GM21390 (cell line): ENCODE results near the gene MIS12.

Source experiments
- ATAC-seq: cut with Tn5 transposase; IDR thresholded peaks from one replicate; pipeline ENCODE4 v1.9.1; 2021; ENCODE audit not compliant: unreplicated experiment

Gene MIS12

GRCh38 chr17:5499476-5500231, 13.3 kb downstream of the MIS12 start:
- ATAC-seq = no peak

DNA sequence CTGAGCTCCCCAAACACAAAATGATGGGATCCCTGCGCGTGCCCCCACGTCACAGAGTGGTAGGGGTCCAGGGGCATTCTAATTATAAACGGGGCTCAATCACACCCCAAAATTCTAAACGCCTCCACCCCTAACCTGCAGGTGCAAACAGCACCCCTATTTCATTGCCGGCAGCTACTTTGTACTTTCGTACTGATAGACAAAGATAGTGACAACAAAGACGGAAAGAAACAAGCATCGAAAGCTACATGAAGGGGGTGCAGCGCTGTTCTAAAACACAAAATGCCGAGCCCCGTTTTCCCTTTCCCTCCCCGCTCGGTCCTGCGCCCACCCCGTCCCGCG, 13.9 kb downstream of the MIS12 start:
- ATAC-seq = no peak

DNA sequence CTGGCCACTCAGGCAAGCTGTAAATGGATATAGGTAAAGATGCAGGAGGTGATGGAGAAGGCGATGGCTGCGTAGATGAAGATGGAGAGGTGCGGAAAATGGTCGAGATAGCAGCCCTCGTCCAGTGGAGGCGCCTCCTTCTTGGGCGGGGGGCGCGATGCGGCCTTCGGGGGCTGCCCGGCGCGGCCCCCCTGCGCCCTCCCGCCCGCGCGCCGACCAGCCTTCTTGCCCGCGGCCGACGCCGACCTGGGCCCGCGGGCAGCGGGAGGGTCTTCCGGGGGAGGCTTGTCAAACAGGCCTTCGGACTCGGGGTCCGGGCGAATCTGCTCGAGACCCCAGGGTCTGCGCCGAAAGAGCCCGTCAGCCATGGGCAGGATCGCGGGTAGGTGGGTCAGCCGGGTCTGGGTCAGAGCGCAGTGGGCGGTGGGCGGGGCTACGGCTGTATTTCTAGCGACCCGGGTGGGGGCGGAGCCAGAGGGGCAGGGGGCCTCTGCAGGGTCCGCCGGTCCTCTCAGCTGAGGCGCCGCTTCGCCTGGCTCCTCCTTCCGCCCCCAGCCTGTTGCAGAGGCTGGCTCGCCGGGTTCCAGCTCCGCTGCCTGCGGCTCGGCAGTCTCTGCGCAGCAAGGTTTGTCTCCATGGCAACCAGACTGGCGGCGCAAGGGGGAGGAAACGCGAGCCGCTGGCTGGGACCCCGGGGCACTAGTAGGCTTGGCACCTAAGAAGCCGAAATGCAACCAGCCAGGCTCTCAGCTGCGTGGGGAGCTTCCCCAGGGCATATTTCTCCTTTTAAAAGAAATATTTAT, 14.4 kb downstream of the MIS12 start:
- no peak for ATAC-seq

GRCh38 chr17:5501685-5502084, 15.3 kb downstream of the MIS12 start:
- ATAC-seq = no peak

GRCh38 chr17:5502552-5502951, 16.2 kb downstream of the MIS12 start:
- ATAC-seq = no peak

DNA sequence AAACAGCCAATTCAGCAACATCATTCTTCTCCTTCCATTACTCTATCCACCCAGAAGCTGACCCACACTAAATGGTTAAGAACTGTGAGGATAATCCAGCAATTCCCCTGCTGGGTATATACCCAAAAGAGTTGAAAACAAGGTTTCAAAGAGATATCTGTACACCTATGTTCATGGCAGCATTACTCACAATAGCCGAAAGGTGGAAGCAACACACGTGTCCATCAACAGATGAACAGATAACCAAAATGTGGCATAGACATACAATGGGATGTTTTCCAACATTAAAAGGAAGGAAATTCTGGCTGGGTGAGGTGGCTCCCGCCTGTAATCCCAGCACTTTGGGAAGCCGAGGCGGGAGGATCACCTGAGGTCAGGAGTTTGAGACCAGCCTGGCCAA, 19.9 kb downstream of the MIS12 start:
- no peak for ATAC-seq

DNA sequence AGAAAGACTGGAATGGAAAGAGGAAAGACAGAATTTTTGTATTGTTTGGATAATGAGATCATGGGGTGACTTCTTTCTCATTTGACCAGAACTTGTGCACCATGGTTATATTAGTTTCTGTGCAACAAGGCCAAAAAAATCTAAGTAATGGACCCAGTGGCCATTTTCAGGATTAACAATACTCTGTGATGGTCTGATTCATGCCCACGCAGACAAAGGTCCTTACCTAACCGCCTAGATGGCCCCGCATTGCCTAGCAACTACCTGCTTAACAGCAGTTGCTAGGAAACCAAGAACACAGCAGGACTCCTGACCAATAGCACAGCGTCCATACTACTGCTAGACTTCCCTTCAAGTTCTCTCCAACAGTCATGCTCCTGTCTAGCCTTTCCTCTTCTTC, 22.4 kb downstream of the MIS12 start:
- no peak for ATAC-seq

DNA sequence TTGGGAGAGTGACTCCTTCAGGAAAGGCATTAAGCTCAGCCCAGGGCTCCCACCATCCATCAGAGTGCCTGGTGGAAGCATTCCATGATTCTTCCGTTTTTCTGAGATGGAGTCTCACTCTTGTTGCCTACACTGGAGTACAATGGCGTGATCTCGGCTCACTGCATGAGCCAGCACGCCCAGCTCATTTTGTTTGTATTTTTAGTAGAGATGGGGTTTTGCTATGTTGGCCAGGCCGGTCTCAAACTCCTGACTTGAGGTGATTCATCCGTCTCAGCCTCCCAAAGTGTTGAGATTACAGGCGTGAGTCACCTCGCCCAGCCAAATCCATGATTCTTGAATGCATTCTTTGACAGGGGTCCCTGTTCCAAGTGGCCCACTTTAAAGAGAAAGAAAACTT, 23.1 kb downstream of the MIS12 start:
- ATAC-seq = no peak

- no peak for ATAC-seq
These were observed 24.4 kb downstream of the MIS12 start for GRCh38 chr17:5510771-5511170.

GRCh38 chr17:5511401-5512225, 25.2 kb downstream of the MIS12 start:
- no peak for ATAC-seq

GRCh38 chr17:5513628-5514027, 27.3 kb downstream of the MIS12 start:
- no peak for ATAC-seq

DNA sequence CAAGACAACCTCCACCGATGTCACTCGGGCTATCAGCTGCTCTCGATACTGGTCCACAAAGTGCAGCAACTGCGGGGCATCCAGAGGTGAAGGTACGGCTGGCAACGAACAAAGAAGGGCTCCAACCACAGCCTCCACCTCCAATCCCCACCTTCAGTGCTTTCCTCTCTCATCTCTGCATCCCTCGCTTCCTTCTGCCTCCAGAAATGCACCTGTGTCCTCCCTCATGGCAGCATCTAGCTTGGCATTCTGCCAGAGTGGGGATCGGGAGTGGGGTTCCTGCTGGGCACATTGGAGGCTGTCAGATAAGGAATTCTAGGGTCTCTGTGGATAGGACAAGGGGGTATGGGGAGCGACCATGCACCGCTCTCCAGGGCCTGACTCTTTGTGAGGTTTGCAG, 28.6 kb downstream of the MIS12 start:
- no peak for ATAC-seq

GRCh38 chr17:5516060-5516792, 29.9 kb downstream of the MIS12 start:
- ATAC-seq = no peak

DNA sequence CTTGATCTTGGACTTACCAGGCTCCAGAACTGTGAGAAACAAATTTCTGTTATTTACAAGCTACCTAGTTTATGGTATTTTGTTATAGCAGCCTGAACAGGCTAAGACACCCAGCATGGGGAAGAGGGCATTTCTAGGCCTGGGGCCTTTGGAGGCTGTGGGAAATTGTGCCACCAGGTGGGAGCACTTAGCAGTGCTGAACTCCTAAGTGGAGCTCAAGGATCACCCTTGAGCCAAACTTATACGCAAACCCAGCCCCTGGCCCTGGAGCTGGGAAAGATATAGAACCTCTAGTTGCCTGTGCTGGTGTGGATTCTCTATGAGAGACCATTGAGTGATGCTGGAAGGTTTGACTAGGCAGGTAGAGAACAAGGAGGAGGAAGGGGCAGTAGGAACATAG, 36.1 kb downstream of the MIS12 start:
- ATAC-seq = no peak

GRCh38 chr17:5523249-5523648, 36.9 kb downstream of the MIS12 start:
- ATAC-seq = no peak

DNA sequence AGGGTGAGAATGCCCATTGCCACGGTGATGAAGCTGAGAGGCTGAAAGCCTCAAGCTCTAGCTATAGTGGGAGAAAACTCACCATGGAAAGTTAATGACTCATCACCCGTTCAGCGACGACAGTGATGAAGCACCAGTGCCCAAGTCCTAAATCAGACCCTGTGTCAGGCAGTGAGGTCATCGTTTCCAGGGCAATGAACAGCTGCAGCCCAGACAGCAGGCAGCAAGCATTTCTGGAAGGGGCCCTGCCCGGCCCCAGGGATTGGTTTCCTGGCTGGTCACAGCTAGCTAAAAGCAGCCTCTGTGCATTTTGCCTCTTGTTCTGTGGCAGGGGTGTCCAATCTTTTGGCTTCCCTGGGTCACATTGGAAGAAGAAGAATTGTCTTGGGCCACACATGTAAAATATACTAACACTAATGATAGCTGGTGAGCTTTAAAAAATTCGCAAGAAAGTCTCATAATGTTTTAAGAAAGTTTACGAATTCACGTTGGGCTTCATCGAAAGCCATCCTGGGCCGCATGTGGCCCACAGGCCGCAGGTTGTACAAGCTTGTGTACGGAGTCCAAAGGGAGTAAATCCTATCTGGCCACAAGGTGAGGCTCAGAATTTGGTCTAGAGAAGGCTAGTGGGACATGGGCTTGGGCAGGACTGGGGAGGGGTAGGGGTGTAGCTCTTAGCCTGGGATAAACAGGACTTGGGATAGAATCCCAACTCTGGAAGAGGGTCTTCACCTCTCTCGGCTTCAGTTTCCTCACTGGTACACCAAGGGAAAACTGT, 40.6 kb downstream of the MIS12 start:
- no peak for ATAC-seq

DNA sequence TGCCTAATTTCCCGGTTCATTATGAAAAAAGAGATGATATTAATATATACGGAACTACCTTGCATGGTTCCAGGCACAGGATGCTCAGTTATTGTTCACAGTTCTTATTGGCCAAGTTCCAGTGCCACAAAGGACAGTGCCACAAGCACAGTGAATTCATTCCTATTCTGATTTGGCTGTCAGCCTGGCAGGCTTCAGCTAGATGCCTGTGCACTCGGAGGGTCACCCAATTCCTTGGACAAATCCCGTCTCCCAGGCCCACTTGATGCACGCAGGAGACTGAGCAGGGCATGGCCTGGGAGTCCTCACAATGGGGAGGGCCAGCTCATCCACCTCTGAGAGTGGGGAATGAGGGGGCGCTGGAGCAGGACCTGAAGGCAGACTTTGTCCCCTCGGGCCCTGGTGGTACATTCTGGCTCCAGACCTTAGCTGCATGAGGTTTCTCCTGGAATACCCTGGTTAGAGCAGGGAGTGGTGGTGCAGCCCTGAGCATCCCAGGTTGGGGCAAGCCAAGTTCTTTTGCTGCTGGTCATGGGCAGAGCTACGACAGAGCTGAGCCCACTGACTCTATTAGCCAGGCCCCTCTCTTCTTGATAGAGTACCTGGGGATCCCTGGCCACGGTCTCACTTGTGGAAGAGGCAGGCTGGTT, 41.4 kb downstream of the MIS12 start:
- ATAC-seq = no peak

- ATAC-seq = no peak
These were observed 44.1 kb downstream of the MIS12 start for GRCh38 chr17:5530265-5531084.

- ATAC-seq = no peak
These were observed 44.7 kb downstream of the MIS12 start for GRCh38 chr17:5531085-5531418.
